OCI-LY7 (cell line): Measurements from ENCODE around the gene C12orf57.

Experiments
- CTCF ChIP-seq: fragments of 200-600 bp; sonication (generic); conservative IDR thresholded peaks from 2 replicates; pipeline ENCODE4 v1.5.1; 2014; ENCODE audit warnings: mild to moderate bottlenecking, antibody characterized with exemption, low read length, moderate library complexity, mixed read lengths
- EZH2phosphoT487 ChIP-seq: fragments of 200-600 bp; sonication (generic); IDR thresholded peaks from 2 replicates; pipeline ENCODE4 v1.6.1; 2018; ENCODE audit warnings: low read depth, borderline replicate concordance, mild to moderate bottlenecking, mixed run types, antibody characterized with exemption, low read length, moderate library complexity, mixed read lengths

GRCh38 chr12:6970096-6970527, 26.3 kb downstream of the C12orf57 start:
- no peak for TF ChIP-seq CTCF
- TF ChIP-seq EZH2phosphoT487 = no peak
